ENCODE measurements around the gene B3GNT7. TPM values are rescaled to one million over a fixed set of nuclear protein-coding genes. Genes with fewer than 3 reads are reported as not detected.

The B3GNT7 gene
- total RNA-seq, 1 experiment from 2014 or later: 11.0 TPM

DNA sequence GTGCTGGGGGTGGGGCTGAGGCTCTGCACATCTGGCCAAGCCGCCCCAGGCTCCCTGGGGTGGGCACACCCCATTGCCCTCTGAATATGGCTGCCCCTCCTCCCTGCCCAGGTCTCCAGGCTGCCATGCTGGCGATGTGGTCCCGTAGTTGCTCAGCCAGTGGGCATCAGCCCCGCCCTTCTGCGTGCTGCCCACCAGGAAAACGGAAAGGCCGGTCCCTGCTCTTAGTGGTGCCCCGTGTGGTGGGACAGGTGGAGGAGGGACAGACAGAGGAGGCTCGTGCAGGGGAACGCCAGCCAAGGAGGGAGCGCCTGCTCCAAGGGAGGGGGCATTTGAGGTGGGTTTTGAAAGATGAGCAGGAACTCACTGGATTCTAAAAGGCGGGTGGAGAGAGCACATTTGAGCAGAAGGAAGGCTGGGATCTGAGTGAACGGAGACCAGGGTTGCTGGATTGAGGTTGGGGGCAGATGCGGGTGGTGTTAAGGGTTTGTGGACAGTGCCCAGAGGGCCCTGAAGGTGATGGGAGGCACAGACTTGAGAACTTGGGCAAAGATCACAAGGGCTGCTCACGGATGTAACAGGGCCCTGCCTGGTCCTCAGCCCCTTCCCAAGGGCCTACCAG, 6.7 kb upstream of the B3GNT7 start:
- Histone ChIP-seq H3K79me2 (ENCODE audit: low read length) (no peaks in the 10 kb centered on the region), H3F3A (ENCODE audit: low read length, unreplicated experiment) (no peaks in the 10 kb centered on the region), H4K20me1 (ENCODE audit: low read length) (no peaks in the 10 kb centered on the region), H3K4me2 (ENCODE audit: low read length) (0 out of 2 replicates have a peak overlapping the region, but pooled peaks have one; percentile 32), H3K27ac (ENCODE audit: low read length) (peak overlapping the region; percentile 85), H3K9me2 (replicated peaks; ENCODE audit: low read length) (no peaks in the 10 kb centered on the region), H3K36me3 (ENCODE audit: low read depth, low read length) (no peaks in the 10 kb centered on the region), H3K4me1 (ENCODE audit: insufficient read depth, low read length) (peaks cover 36% of the 10 kb centered on the region), H3K27me3 (ENCODE audit: low read length) (no peaks in the 10 kb centered on the region), H3K9me3 (ENCODE audit: low read length) (no peaks in the 10 kb centered on the region), H3K9ac (ENCODE audit: low read length) (peak overlapping the region; percentile 74), H3K4me3 (ENCODE audit: low read length) (no peak overlapping the region), H2AFZ (ENCODE audit: low read length) (peak overlapping the region; percentile 60)
- intact Hi-C loops (cut with micrococcal nuclease): loop anchor here (1.0 to 5.0 kb wide), 3 partner anchors 11 to 87 kb away; no protein-coding TSS in a partner anchor
- ATAC-seq: no peak
- no TSS peak for BruUV-seq (replicated peaks)
- TF ChIP-seq EZH2 (IDR thresholded peaks at IDR 0.05; ENCODE audit: low read length, unreplicated experiment) (no peak), EZH2phosphoT487 (IDR thresholded peaks at IDR 0.05; ENCODE audit: borderline replicate concordance, low read length) (no peak)
- TF ChIP-seq, protein P1, sequence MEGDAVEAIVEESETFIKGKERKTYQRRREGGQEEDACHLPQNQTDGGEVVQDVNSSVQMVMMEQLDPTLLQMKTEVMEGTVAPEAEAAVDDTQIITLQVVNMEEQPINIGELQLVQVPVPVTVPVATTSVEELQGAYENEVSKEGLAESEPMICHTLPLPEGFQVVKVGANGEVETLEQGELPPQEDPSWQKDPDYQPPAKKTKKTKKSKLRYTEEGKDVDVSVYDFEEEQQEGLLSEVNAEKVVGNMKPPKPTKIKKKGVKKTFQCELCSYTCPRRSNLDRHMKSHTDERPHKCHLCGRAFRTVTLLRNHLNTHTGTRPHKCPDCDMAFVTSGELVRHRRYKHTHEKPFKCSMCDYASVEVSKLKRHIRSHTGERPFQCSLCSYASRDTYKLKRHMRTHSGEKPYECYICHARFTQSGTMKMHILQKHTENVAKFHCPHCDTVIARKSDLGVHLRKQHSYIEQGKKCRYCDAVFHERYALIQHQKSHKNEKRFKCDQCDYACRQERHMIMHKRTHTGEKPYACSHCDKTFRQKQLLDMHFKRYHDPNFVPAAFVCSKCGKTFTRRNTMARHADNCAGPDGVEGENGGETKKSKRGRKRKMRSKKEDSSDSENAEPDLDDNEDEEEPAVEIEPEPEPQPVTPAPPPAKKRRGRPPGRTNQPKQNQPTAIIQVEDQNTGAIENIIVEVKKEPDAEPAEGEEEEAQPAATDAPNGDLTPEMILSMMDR (conservative IDR thresholded peaks at IDR 0.05; ENCODE audit: low read depth, low read length): no peak
- no peak for DNase-seq
- POLR2A ChIA-PET (ENCODE audit: unreplicated experiment): interaction anchor here (0.5 to 1.0 kb wide), 3 partner anchors 11 to 83 kb away, joined by 3 to 6 read pairs (median 3); no protein-coding TSS in a partner anchor
- CTCF ChIA-PET: interaction anchor here (0.5 to 1.0 kb wide), 3 partner anchors 11 to 92 kb away, joined by 3 to 5 read pairs (median 3); no protein-coding TSS in a partner anchor

DNA sequence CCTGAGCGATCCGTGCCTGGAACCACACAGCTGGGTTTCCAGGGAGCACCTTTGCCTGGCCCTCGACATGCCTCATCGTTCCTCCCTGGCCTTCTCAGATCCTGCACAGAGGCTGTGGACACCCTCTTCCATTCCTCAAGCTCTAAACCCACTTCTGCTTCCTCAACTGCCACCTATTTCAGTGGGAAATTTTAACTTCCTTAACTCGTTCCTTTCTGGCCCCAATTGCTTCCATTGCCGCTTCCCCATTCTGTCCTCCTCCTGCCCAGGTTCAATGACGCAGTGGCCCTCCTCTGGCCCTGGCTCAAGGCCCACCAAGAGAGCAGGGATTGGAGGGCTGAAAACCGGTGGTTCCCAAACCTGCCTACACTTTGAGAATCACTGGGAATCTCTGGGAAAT, 4.8 kb upstream of the B3GNT7 start:
- intact Hi-C loops (cut with micrococcal nuclease): no loop called here
- TF ChIP-seq EZH2 (IDR thresholded peaks at IDR 0.05; ENCODE audit: low read length, unreplicated experiment) (no peak), EZH2phosphoT487 (IDR thresholded peaks at IDR 0.05; ENCODE audit: borderline replicate concordance, low read length) (no peak)
- TF ChIP-seq, protein P1 (conservative IDR thresholded peaks at IDR 0.05; ENCODE audit: low read depth, low read length): no peak
- POLR2A ChIA-PET (ENCODE audit: unreplicated experiment): no interaction called here
- Histone ChIP-seq H3K27me3 (ENCODE audit: low read length) (no peaks in the 10 kb centered on the region), H3K27ac (ENCODE audit: low read length) (no peak overlapping the region), H3K36me3 (ENCODE audit: low read depth, low read length) (no peaks in the 10 kb centered on the region), H3F3A (ENCODE audit: low read length, unreplicated experiment) (no peaks in the 10 kb centered on the region), H3K4me2 (ENCODE audit: low read length) (no peak overlapping the region), H3K79me2 (ENCODE audit: low read length) (no peaks in the 10 kb centered on the region), H4K20me1 (ENCODE audit: low read length) (no peaks in the 10 kb centered on the region), H3K9me3 (ENCODE audit: low read length) (no peaks in the 10 kb centered on the region), H3K9me2 (replicated peaks; ENCODE audit: low read length) (no peaks in the 10 kb centered on the region), H3K4me1 (ENCODE audit: insufficient read depth, low read length) (peaks cover 35% of the 10 kb centered on the region), H3K9ac (ENCODE audit: low read length) (no peak overlapping the region), H2AFZ (ENCODE audit: low read length) (no peak overlapping the region), H3K4me3 (ENCODE audit: low read length) (no peak overlapping the region)
- CTCF ChIA-PET: no interaction called here
- DNase-seq: no peak
- no peak for ATAC-seq
- no TSS peak for BruUV-seq (replicated peaks)

DNA sequence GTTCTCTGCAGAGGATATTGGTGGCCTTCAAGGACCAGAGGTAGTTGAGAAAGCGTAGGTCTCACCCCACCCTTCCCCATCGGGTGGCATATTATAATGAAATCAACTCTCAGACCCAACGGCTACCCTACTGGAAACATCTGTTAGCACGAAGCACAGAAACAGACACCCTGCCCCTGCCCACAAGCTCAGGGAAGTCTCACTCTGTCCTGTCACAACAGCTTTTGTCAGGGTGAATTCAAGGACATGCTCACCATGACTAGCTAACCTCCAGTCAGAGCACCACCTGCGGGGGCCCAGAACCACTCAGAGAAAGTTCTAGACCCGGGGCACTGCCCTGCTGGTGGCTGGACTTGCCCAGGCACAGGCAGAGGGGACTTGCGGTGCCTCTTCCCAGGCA, 3.5 kb upstream of the B3GNT7 start:
- no peaks in the 10 kb centered on the region for H3K27me3 ChIP-seq (ENCODE audit: low read length)
- no peak overlapping the region for H3K9ac ChIP-seq (ENCODE audit: low read length)
- H3F3A ChIP-seq (ENCODE audit: low read length, unreplicated experiment): no peaks in the 10 kb centered on the region
- no peaks in the 10 kb centered on the region for H4K20me1 ChIP-seq (ENCODE audit: low read length)
- BruUV-seq (replicated peaks): no TSS peak
- no peaks in the 10 kb centered on the region for H3K36me3 ChIP-seq (ENCODE audit: low read depth, low read length)
- no peaks in the 10 kb centered on the region for H3K9me2 ChIP-seq (replicated peaks; ENCODE audit: low read length)
- intact Hi-C loops (cut with micrococcal nuclease): no loop called here
- no peak overlapping the region for H3K4me3 ChIP-seq (ENCODE audit: low read length)
- H2AFZ ChIP-seq (ENCODE audit: low read length): no peak overlapping the region
- peaks cover 26% of the 10 kb centered on the region for H3K4me1 ChIP-seq (ENCODE audit: insufficient read depth, low read length)
- H3K9me3 ChIP-seq (ENCODE audit: low read length): no peaks in the 10 kb centered on the region
- H3K4me2 ChIP-seq (ENCODE audit: low read length): no peak overlapping the region
- DNase-seq (no peak), ATAC-seq (no peak)
- CTCF ChIA-PET: no interaction called here
- POLR2A ChIA-PET (ENCODE audit: unreplicated experiment): no interaction called here
- TF ChIP-seq, protein P1 (conservative IDR thresholded peaks at IDR 0.05; ENCODE audit: low read depth, low read length): no peak
- TF ChIP-seq EZH2phosphoT487 (IDR thresholded peaks at IDR 0.05; ENCODE audit: borderline replicate concordance, low read length) (no peak), EZH2 (IDR thresholded peaks at IDR 0.05; ENCODE audit: low read length, unreplicated experiment) (no peak)
- H3K79me2 ChIP-seq (ENCODE audit: low read length): no peaks in the 10 kb centered on the region
- no peak overlapping the region for H3K27ac ChIP-seq (ENCODE audit: low read length)
